Measurements from ENCODE around the gene KIF3A.

KIF3A gene

DNA sequence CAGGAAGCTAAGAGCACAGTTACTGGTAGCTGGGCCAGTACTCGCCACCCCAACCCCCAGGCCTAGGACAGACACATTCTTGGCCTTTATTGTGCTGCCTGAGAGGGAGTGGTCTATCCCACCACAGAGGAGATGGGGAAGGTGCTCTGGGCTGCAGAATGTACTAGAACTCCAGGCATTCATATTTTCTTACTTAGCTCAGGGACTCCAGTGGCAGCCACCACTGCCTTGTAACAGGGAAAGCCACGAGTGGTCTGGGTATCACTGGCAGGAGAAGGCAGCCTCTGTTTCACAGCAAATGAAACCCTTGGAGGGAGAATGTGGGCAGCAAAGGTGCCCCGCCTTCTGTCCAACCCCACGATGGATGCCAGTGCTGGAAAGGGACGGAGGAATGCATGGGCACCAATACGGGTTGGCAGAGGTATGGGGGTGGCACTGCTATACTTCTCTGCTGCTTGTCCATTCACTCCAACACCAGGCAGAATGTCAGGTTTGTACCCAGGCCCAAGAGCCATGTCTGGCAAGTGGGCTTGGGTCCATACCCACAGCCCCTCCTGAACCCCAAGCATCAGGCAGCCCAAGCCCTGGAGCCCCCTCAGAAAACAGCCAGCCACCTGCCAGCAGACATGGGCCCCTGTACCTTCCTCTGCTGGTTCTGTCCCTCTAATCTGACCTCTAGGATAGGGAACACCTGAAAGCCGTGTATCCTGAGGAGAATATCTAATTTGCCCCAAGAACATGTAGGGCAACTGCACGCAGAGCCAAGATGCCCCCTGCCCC lies 35.1 kb upstream of the KIF3A start:
- ChIA-PET CTCF (interaction anchor here (0.6 kb wide), 1 partner anchor 489 kb away, joined by 4 read pairs; no protein-coding TSS in a partner anchor), POLR2A (ENCODE audit: low non-redundant PET) (no interaction called here)
- DNase-seq (ENCODE audit: low spot score), result no peak
- TF ChIP-seq CTCF (conservative IDR thresholded peaks at IDR 0.05; ENCODE audit: low read depth), result no peak
- no peak overlapping the region for H3K27ac ChIP-seq

DNA sequence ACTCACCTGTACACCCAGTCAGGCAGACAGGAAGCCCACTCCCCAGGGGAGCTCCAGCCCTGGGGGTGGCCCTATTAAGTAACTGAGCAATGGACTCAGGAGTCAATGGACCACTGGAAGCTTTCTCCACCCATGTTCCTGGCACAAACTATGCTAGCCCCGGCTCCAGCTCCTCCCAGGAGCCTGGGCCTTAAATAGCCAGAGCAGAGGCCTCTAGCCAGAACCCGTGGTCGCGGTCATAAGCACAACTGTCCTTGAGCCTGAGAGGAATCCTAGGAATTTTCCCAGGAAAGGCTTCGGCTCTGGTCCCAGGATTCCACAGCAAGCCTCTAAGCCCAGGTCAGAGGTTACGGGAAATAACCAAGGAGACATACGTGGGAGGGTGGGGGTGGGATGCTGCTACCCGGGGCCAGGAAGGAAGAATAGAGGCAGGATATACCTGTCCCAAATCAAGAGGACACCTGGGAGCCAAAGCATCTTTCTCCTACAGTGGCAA lies 34.2 kb upstream of the KIF3A start:
- CTCF ChIA-PET, result interaction anchor here (0.6 kb wide), 1 partner anchor 488 kb away, joined by 4 read pairs; no protein-coding TSS in a partner anchor

DNA sequence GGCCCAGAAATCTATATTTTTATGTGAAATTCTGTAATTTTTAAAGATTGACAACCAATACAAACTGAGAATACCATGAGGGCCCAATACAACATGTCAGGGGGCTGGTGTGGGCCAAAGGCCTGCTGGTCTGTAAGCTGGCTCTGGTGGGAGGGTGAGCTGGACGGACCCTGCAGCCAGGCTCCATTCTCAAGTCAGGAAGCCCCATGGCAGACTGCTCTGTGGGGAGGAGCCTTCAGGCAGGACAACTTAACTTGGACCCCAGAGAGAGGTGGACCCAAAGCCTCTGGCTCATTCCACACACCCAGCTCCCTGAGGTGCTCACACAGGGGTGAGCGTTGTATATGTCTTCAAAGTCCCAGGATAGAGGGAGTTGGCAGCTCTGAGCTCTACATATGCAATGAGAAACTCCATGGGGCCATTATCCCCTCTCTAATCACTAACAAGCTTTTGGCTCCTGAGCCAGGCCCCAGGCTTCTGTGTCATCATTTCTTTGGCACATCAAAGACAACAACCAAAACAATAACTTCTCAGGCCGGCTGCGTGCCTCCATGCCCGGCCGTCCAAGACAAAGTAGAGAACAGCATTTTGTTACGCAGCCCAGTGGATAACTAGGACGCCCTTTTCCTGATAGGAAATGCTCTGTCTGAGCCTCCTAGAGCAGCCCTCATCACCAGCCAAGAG lies 33.3 kb upstream of the KIF3A start:
- POLR2A ChIA-PET (ENCODE audit: low non-redundant PET), result interaction anchor here (0.6 kb wide), 1 partner anchor 317 kb away, joined by 4 read pairs; no protein-coding TSS in a partner anchor

More for the DNA sequence above, 34.2 kb upstream of the KIF3A start:
- TF ChIP-seq CTCF (conservative IDR thresholded peaks at IDR 0.05; ENCODE audit: low read depth), result no peak
- no peak overlapping the region for H3K27ac ChIP-seq
- POLR2A ChIA-PET (ENCODE audit: low non-redundant PET), result no interaction called here
- DNase-seq (ENCODE audit: low spot score), result no peak

GRCh38 chr5:132768485-132768868 lies 31.1 kb upstream of the KIF3A start:
- CTCF ChIA-PET, result interaction anchor here (0.5 to 1.5 kb wide), 2 partner anchors 11 to 63 kb away, joined by 3 to 4 read pairs; no protein-coding TSS in a partner anchor
- H3K27ac ChIP-seq, result no peak overlapping the region
- POLR2A ChIA-PET (ENCODE audit: low non-redundant PET), result no interaction called here
- no peak for DNase-seq (ENCODE audit: low spot score)
- no peak for TF ChIP-seq CTCF (conservative IDR thresholded peaks at IDR 0.05; ENCODE audit: low read depth)

More for the DNA sequence above, 33.3 kb upstream of the KIF3A start:
- TF ChIP-seq CTCF (conservative IDR thresholded peaks at IDR 0.05; ENCODE audit: low read depth), result no peak
- no peak for DNase-seq (ENCODE audit: low spot score)
- CTCF ChIA-PET, result no interaction called here
- H3K27ac ChIP-seq, result no peak overlapping the region

GRCh38 chr5:132767150-132767549 lies 29.8 kb upstream of the KIF3A start:
- POLR2A ChIA-PET (ENCODE audit: low non-redundant PET), result no interaction called here
- CTCF ChIA-PET, result interaction anchor here (0.6 to 1.5 kb wide), 3 partner anchors 9 to 149 kb away, joined by 4 to 6 read pairs (median 4); no protein-coding TSS in a partner anchor
- no peak for DNase-seq (ENCODE audit: low spot score)
- no peak for TF ChIP-seq CTCF (conservative IDR thresholded peaks at IDR 0.05; ENCODE audit: low read depth)
- H3K27ac ChIP-seq, result no peak overlapping the region

DNA sequence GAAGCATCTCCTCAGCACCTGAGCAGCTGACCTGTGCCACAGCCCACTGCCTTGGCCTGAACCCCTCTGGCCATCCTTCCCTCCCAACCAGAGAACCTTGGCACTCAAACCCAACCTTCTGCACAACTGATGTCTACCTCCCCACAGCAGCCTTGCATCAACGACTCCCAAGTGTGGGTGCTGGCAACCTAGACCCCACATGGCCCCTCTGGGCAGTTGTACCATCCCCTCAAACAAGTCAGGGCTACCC lies 29.4 kb upstream of the KIF3A start:
- DNase-seq (ENCODE audit: low spot score), result no peak
- no peak for TF ChIP-seq CTCF (conservative IDR thresholded peaks at IDR 0.05; ENCODE audit: low read depth)
- CTCF ChIA-PET, result interaction anchor here (0.6 to 1.1 kb wide), 2 partner anchors 11 to 150 kb away, joined by 4 to 6 read pairs; no protein-coding TSS in a partner anchor
- no peak overlapping the region for H3K27ac ChIP-seq
- POLR2A ChIA-PET (ENCODE audit: low non-redundant PET), result no interaction called here

Measured in RWPE1 (cell line).